ENCODE results near the gene TMEM9B.
"Not testable (repeated sequence)": the region's sequence is repeated elsewhere in the genome, so short reads cannot be mapped to it uniquely, and the experiment has no call there.

The TMEM9B gene

DNA sequence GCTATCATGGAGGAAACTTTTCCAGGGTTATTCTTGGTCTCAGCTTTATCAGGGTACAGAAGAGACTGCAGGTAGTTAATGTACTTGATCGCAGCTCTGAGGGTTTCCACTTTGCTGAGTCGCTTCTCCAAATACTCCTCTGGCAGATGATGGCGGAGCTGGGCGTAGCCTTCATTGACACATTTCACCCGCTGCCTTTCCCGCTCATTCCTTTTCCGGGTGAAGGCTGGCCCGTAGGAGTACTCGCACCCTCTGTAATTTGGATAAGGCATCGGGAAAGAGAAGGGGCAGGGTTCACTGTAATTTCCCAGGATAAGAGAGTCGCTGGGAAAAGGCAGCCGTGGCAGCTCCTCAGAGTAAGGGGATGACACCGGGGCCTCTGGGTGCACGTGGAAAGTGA lies 26.6 kb downstream of the TMEM9B start:
- TF ChIP-seq, protein P1, sequence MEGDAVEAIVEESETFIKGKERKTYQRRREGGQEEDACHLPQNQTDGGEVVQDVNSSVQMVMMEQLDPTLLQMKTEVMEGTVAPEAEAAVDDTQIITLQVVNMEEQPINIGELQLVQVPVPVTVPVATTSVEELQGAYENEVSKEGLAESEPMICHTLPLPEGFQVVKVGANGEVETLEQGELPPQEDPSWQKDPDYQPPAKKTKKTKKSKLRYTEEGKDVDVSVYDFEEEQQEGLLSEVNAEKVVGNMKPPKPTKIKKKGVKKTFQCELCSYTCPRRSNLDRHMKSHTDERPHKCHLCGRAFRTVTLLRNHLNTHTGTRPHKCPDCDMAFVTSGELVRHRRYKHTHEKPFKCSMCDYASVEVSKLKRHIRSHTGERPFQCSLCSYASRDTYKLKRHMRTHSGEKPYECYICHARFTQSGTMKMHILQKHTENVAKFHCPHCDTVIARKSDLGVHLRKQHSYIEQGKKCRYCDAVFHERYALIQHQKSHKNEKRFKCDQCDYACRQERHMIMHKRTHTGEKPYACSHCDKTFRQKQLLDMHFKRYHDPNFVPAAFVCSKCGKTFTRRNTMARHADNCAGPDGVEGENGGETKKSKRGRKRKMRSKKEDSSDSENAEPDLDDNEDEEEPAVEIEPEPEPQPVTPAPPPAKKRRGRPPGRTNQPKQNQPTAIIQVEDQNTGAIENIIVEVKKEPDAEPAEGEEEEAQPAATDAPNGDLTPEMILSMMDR (IDR thresholded peaks at IDR 0.05; ENCODE audit: unreplicated experiment in 3 of 3) = no peak
- Mint-ChIP-seq H3K9me3 (no peaks in the 10 kb centered on the region), H3K36me3 (ENCODE audit: low read depth) (no peaks in the 10 kb centered on the region), H3K4me3 (no peak overlapping the region), H3K27me3 (ENCODE audit: low read depth) (peaks cover 4% of the 10 kb centered on the region), H3K27ac (no peak overlapping the region), H3K4me1 (peaks cover 21% of the 10 kb centered on the region)

GRCh38 chr11:8937159-8937558 lies 27.1 kb downstream of the TMEM9B start:
- TF ChIP-seq, protein P1 (IDR thresholded peaks at IDR 0.05; ENCODE audit: unreplicated experiment in 3 of 3) = no peak
- Mint-ChIP-seq H3K27ac (peak overlapping the region in 1 of 3 experiments; percentile 45), H3K36me3 (ENCODE audit: low read depth) (no peaks in the 10 kb centered on the region), H3K4me1 (peaks cover 25% of the 10 kb centered on the region), H3K9me3 (no peaks in the 10 kb centered on the region), H3K4me3 (no peak overlapping the region), H3K27me3 (ENCODE audit: low read depth) (peaks cover 7% of the 10 kb centered on the region)

DNA sequence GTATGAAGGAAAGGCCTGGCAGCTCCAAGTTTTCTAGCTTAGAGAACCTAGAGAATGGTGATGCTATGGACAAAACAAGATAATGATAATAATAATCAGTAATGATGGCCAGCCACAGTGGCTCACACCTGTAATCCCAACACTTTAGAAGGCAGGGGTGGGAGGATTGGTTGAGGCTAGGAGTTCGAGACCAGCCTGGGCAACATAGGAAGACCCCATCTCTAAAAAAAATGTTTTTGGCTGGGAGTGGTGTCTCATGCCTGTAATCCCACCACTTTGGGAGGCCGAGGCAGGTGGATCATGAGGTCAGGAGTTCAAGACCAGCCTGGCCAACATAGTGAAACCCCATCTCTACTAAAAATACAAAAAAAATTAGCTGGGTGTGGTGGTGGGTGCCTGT lies 28.5 kb downstream of the TMEM9B start:
- H3K4me1 Mint-ChIP-seq = peaks cover 15% of the 10 kb centered on the region
- peak overlapping the region in 1 of 3 experiments; percentile 22 for H3K27ac Mint-ChIP-seq
- not testable (repeated sequence) for H3K27me3 Mint-ChIP-seq (ENCODE audit: low read depth)

DNA sequence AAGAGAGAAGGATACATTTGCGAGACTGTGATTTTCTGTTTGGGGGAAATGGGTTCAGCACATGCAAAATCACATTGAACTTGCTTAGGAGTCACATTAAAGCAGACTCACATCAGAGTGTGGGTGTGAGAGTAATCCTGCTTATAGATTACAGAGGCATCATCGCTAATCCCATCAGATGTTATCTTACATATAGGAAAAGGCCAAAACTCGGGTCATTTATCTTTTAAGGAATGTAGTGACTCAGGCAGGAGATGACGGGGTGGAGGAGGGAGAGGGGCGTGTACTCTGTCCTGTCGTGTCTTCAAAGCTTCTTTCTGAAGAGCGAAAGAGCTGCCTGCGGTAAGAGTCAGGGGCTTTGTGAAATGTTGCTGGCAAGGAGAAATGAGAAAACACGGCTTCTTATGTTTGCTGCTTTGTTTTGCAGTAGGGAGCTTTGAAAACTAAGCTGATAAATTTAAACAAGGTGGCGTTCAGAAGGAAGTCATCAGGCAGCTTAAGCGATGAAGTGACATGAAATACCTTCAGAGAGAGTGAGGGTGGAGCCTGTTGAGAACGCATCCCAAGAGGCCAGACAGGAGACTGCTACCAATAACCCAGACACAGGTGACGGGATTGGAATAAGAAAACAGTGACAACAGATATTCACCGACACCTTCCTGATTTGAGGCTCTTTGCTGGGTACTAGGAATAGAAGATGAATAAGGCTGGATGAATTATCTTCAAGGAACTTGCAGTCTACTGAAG lies 29.3 kb downstream of the TMEM9B start:
- H3K4me3 Mint-ChIP-seq = peak overlapping the region in 2 of 3 experiments; percentile 6 to 7
- H3K9me3 Mint-ChIP-seq = no peaks in the 10 kb centered on the region
- TF ChIP-seq, protein P1 (IDR thresholded peaks at IDR 0.05; ENCODE audit: unreplicated experiment in 3 of 3) = no peak
- no peaks in the 10 kb centered on the region for H3K36me3 Mint-ChIP-seq (ENCODE audit: low read depth)
- H3K27ac Mint-ChIP-seq = peak overlapping the region in 2 of 3 experiments; percentile 3 to 22
- peaks cover 15% of the 10 kb centered on the region for H3K4me1 Mint-ChIP-seq
- peaks cover 7% of the 10 kb centered on the region for H3K27me3 Mint-ChIP-seq (ENCODE audit: low read depth)

More for the DNA sequence above, 28.5 kb downstream of the TMEM9B start:
- H3K36me3 Mint-ChIP-seq (ENCODE audit: low read depth); H3K4me3 Mint-ChIP-seq; H3K9me3 Mint-ChIP-seq: not testable (repeated sequence)

GRCh38 chr11:8933931-8934330 lies 30.3 kb downstream of the TMEM9B start:
- no peak overlapping the region for H3K4me3 Mint-ChIP-seq
- peaks cover 15% of the 10 kb centered on the region for H3K4me1 Mint-ChIP-seq
- no peak overlapping the region for H3K27ac Mint-ChIP-seq
- TF ChIP-seq, protein P1 (IDR thresholded peaks at IDR 0.05; ENCODE audit: unreplicated experiment in 3 of 3) = no peak
- no peaks in the 10 kb centered on the region for H3K9me3 Mint-ChIP-seq
- no peaks in the 10 kb centered on the region for H3K36me3 Mint-ChIP-seq (ENCODE audit: low read depth)
- peaks cover 7% of the 10 kb centered on the region for H3K27me3 Mint-ChIP-seq (ENCODE audit: low read depth)

DNA sequence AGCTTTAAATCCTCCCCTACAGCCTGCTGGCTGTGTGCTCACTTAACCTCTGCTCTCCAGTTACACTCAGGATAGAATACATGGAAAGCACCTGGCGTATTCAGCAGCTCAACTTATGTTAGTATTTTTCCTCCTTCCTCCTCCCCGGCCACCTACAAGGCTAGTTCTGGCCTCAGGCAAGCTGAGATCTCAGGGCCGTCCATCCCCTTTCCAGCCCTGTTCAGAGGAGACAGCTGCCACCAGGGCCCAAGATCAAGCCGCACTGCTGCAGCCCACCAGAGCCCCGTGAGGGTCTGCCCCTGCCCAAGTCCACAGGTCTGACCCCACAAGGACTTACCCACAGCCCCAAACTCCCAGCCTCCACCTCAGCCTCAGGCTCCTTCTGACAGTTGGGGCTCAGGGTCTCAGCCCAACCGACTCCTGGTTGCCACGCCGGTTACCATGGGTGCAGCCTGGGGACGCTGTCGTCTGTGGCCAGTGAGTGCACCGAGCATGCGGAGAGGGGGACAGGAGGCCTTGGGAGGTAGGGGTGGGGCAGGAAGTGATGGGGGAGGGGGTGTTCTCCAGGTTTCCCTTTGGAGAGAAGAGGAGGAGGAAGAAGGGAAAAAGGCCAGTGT lies 31.6 kb downstream of the TMEM9B start, which contains the start of gene C11orf16:
Gene C11orf16 (minus strand): TSS at position 384 of the 617 bp plus-strand sequence. CDS start 639 bp downstream, outside the sequence.
- TF ChIP-seq, protein P1 (IDR thresholded peaks at IDR 0.05; ENCODE audit: unreplicated experiment in 3 of 3) = no peak
- peaks cover 7% of the 10 kb centered on the region for H3K27me3 Mint-ChIP-seq (ENCODE audit: low read depth)
- no peak within 1 kb of the TSS for H3K4me3 Mint-ChIP-seq
- no peaks in the 10 kb centered on the region for H3K9me3 Mint-ChIP-seq
- H3K27ac Mint-ChIP-seq = peak within 1 kb of the TSS in 1 of 3 experiments; percentile 45
- H3K36me3 Mint-ChIP-seq (ENCODE audit: low read depth) = no peaks in the 10 kb centered on the region
- H3K4me1 Mint-ChIP-seq = peaks cover 15% of the 10 kb centered on the region

All from nephron (organoid).